Skin epidermis (tissue), 12 donors: ENCODE results near the gene RAP2B.
"Not testable (repeated sequence)": the region's sequence is repeated elsewhere in the genome, so short reads cannot be mapped to it uniquely, and the experiment has no call there.

Source experiments
- H3K27ac ChIP-seq, 21 experiments: fragments of 200-600 bp; sonication (generic) in 11 of 21; one replicate each; pipeline ENCODE4 v1.5.0; 2020; ENCODE audit warnings: mild to moderate bottlenecking in 3 of 21, inconsistent platforms in 2 of 21, moderate library complexity in 2 of 21
- H3K4me3 ChIP-seq, 7 experiments: fragments of 200-600 bp; sonication (generic) in 2 of 7; one replicate each; pipeline ENCODE4 v1.5.0; 2020; ENCODE audit warnings: inconsistent platforms in 2 of 7, mild to moderate bottlenecking in 2 of 7, moderate library complexity in 1 of 7

Gene RAP2B

GRCh38 chr3:153161714-153162512, at the start of gene RAP2B:
TSS of gene RAP2B (plus strand) at chr3:153162226. CDS start at chr3:153162694, 468 bp downstream.
- Histone ChIP-seq H3K4me3 (peak within 1 kb of the TSS; percentile 59 to 95 (median 83)), H3K27ac (peak within 1 kb of the TSS; percentile 85 to 99 (median 95))

- no peak overlapping the region for H3K27ac ChIP-seq
- no peak overlapping the region for H3K4me3 ChIP-seq
Measured at GRCh38 chr3:153113541-153113940, 48.5 kb upstream of the RAP2B start.

DNA sequence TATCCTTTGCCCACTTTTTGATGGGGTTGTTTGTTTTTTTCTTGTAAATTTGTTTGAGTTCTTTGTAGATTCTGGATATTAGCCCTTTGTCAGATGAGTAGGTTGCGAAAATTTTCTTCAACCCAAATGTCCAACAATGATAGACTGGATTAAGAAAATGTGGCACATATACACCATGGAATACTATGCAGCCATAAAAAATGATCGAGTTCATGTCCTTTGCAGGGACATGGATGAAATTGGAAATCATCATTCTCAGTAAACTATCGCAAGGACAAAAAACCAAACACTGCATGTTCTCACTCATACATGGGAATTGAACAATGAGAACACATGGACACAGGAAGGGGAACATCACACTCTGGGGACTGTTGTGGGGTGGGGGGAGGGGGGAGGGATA, 47.8 kb upstream of the RAP2B start:
- H3K27ac ChIP-seq, H3K4me3 ChIP-seq: not testable (repeated sequence)

DNA sequence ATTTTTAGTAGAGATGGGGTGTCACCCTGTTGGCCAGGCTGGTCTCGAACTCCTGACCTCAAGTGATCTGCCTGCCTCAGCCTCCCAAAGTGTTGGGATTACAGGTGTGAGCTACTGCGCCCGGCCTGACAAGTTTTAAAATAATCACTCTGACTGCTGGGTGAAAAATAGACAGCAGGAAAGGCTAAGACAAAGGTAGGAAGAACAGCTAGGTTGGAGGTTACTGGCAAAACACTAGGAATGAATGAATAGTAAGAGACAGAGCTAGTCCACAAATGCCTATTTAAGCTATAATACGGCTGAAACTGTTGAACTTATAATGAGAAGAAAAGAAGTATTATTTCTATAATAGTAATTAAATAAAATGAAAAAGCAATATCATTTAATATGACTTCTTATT, 46.7 kb upstream of the RAP2B start:
- Histone ChIP-seq H3K4me3 (no peak overlapping the region), H3K27ac (no peak overlapping the region)

GRCh38 chr3:153127788-153128187, 34.2 kb upstream of the RAP2B start:
- H3K4me3 ChIP-seq = no peak overlapping the region
- H3K27ac ChIP-seq = no peak overlapping the region

DNA sequence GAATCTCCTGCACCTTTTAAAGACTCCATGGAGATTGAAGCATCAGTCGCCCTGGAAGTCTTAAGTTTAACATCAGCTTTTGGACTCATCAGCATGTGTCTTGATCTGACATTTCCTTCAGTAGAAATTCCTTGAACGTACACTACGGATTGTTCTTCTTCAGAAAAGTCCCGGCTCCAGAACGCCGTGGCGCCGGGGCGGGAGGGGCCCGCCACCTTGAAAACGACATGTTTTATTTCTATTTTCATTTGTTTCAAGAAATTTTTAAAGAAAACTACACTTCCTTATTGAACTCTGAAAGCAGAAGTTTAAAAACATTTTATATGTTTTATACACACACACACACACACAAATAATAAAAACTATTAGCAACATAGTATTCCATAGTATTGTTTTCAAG, 32.6 kb upstream of the RAP2B start:
- no peak overlapping the region for H3K4me3 ChIP-seq
- no peak overlapping the region for H3K27ac ChIP-seq

DNA sequence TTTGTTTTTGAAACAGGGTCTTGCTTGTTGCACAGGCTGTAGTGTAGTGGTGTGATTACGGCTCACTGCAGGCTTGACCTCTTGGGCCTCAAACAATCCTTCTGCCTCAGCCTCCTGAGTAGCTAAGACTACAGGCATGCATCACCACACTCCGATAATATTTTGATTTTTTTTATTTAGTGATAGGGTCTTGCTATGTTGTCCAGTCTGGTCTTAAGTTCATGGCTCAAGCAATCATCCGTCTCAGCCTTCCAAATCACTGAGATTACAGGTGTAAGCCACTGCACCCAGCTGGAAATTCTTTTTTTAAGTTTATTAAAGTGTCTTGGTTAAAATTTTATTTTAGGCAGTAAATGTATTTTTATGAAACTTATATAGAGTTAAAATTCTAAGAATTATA, 32.2 kb upstream of the RAP2B start:
- Histone ChIP-seq H3K27ac (peak overlapping the region in 4 of 21 experiments; percentile 1 to 46 (median 13)), H3K4me3 (no peak overlapping the region)

- Histone ChIP-seq H3K27ac (peak overlapping the region in 5 of 21 experiments; percentile 1 to 46 (median 16)), H3K4me3 (no peak overlapping the region)
Measured at GRCh38 chr3:153130312-153130977, 31.6 kb upstream of the RAP2B start.

- H3K27ac ChIP-seq = peak overlapping the region in 16 of 21 experiments; percentile 27 to 82 (median 72)
Measured at GRCh38 chr3:153137626-153138025, 24.4 kb upstream of the RAP2B start.

GRCh38 chr3:153138276-153139210, 23.5 kb upstream of the RAP2B start:
- Histone ChIP-seq H3K27ac (peak overlapping the region in 20 of 21 experiments; percentile 35 to 82 (median 72)), H3K4me3 (no peak overlapping the region)

More at GRCh38 chr3:153137626-153138025, 24.4 kb upstream of the RAP2B start:
- no peak overlapping the region for H3K4me3 ChIP-seq

DNA sequence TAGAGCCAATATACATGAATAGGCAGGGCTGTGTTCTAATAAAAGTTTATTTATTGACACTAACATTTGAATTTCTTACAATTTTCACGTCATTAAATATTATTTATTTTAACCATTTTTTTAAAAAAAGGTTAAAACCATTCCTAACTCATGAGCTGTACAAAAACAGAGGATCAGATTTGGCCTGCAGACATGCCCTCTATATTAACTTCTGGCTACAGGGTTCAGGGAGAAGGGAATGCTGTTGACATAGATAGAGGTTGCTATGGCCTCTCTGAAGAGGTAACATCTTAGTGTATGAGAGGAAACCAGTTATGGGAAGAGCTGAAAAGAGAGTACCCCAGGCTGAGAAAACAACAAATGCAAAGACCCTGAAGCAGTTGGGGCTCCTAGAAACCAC, 19.1 kb upstream of the RAP2B start:
- Histone ChIP-seq H3K27ac (peak overlapping the region in 1 of 21 experiments; percentile 28), H3K4me3 (no peak overlapping the region)

GRCh38 chr3:153144071-153144470, 18.0 kb upstream of the RAP2B start:
- Histone ChIP-seq H3K27ac (peak overlapping the region in 7 of 21 experiments; percentile 11 to 76 (median 50)), H3K4me3 (no peak overlapping the region)

DNA sequence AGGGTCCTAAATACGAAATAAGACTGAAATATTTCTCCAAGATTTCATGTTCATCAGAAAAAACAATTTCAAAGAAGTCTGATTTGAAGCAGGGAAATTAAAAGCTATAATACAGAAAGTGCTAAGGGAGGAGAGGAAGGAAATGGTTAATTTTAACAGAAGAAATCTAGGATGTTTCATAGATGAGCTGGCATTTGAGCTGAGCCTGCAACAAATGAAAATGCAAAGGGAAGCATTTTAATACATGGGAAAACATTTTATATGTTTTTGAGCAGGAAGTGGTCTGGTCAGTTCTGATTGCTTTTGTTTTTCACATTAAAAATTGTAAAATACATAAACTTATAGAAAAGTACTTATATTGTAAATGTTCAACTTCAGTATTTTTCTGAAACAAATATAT, 17.2 kb upstream of the RAP2B start:
- no peak overlapping the region for H3K4me3 ChIP-seq
- H3K27ac ChIP-seq = peak overlapping the region in 11 of 21 experiments; percentile 18 to 76 (median 55)

GRCh38 chr3:153145454-153145853, 16.6 kb upstream of the RAP2B start:
- H3K4me3 ChIP-seq = no peak overlapping the region
- H3K27ac ChIP-seq = peak overlapping the region in 11 of 21 experiments; percentile 14 to 76 (median 55)

DNA sequence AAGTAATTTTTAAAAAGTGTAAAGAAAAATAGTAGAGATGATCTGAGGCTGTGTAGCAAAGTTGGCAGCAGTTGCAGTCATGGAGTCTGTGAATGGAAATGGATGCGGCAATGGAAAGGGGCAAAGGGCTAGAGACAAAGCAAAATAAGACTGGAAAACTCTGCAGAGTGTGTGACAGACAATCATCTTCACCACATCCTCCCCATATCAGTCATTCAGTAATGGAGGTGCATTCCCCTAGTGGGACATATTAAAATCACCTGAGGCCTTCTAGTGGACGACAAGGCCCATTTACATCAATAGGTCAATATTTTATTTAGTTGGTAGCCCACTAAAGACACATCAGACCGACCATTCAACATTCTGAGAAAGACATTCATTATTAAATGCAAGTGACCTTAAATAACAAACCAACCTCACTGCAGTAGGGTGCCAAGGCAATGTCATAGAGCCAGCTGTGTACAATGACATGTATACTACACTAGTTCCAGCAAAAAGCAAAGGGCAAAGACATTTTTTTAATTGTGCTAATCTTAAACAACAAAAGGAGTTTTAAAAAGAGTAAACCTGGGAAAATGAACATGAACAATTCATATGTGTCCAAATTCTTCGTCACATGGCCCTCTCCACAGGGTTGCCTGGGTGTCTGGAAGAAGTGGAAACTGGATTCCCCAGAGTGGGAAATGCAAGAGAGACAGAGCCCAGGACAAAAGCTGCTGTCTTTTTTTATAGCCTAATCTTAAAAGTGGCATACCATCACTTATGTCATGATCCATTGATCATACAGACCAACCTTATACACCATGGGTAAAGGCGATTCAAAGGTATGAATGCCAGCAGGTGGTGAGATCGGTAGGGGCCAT, 15.6 kb upstream of the RAP2B start:
- no peak overlapping the region for H3K4me3 ChIP-seq
- peak overlapping the region in 3 of 21 experiments; percentile 50 to 76 (median 74) for H3K27ac ChIP-seq

DNA sequence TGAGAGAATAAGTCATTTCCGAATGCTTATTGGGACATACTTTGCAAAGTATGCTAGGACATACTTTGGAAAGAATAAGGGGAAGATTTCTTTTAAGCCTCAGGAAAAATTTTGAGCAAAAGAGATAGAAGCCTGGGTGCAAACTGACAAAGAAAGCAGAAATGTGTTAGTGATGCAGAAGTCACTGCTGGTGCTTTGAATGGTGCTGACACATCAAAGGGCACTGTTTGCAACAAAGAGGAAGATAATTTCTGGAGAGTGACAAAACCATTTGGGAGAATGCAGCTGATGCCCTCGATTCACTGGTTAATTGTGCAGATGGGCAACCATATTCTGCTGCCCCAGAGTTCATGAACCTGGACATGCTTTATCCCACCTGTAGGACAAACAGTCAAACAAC, 11.0 kb upstream of the RAP2B start:
- no peak overlapping the region for H3K4me3 ChIP-seq
- no peak overlapping the region for H3K27ac ChIP-seq

GRCh38 chr3:153155786-153156185, 6.2 kb upstream of the RAP2B start:
- H3K4me3 ChIP-seq = not testable (repeated sequence)

GRCh38 chr3:153158189-153158588, 3.8 kb upstream of the RAP2B start:
- H3K27ac ChIP-seq = no peak overlapping the region
- no peak overlapping the region for H3K4me3 ChIP-seq

More at GRCh38 chr3:153155786-153156185, 6.2 kb upstream of the RAP2B start:
- H3K27ac ChIP-seq = not testable (repeated sequence)
